Adrenal gland (tissue), 5 donors: ENCODE measurements around the gene LARGE1.

Source experiments
- CTCF ChIP-seq, 6 experiments: fragments of 450-650 bp in 4 of 6; fragments of 200-600 bp in 2 of 6; sonication (generic) in 1 of 6; IDR thresholded peaks; 1 replicate in 5 of 6; 2 replicates in 1 of 6; pipeline versions ENCODE4 v1.5.1 to v1.8.0; 2016 to 2021; ENCODE audit warnings: antibody characterized with exemption in 6 of 6, mild to moderate bottlenecking in 2 of 6, moderate library complexity in 1 of 6
- POLR2A ChIP-seq, 2 donors: fragments of 450-650 bp; IDR thresholded peaks; one replicate each; pipeline ENCODE4 v1.6.1; 2017; ENCODE audit warnings: antibody characterized with exemption in 2 of 2, mild to moderate bottlenecking in 2 of 2, moderate library complexity in 1 of 2
- donor health status: DM: no; HTN: no; CAD: no.

GRCh38 chr22:33582822-33583400 lies 337.4 kb downstream of the LARGE1 start:
- no peak for TF ChIP-seq CTCF (IDR thresholded peaks at IDR 0.05)
- no peak for TF ChIP-seq POLR2A (IDR thresholded peaks at IDR 0.05)
